ENCODE measurements around the gene FGF23. TPM values are rescaled to one million over a fixed set of nuclear protein-coding genes. Genes with fewer than 3 reads are reported as not detected.

FGF23 gene
- total RNA-seq, 1 donor from 2014 or later: not detected

DNA sequence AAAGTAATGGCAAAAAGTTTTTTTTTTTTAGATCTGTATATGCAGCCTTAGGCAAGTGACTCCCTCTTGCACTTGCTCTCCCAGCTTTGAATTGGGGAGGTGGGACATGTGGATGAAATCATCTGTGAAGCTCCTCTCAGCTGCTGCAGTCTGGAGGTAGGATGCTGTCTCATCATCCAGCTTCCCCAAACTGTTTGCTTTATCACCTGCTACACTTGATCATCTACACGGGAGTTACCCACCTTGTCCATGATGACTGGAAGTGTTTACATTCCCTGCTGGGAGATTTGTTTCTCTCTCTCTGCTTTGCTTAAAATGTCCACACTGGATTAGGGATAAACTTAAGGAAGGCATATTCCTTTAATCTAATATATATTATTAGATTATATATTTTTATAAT lies 8.5 kb upstream of the FGF23 start:
- intact Hi-C loops (cut with DNase I): no loop called here
- ATAC-seq (no peak), DNase-seq (ENCODE audit: low spot score) (no peak)

DNA sequence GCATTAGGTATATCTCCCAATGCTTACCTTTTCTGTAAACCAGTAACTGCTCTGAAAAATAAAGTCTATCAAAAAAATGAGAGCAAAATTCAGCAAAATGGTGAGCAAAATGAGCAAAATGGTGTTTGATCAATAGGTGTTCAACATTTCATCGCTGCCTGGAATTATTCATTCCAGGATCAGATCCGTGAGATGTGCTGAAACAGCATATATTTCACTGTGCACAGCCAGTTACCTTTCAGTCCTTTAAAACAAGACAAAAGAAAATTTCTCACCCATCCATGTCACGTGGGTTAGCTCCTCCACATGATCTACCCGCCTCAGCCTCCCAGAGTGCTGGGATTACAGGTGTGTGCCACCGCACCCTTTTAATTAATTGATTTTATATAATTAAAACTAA lies 8.1 kb upstream of the FGF23 start:
- intact Hi-C loops (cut with DNase I): no loop called here
- ATAC-seq (no peak), DNase-seq (ENCODE audit: low spot score) (no peak)

- ATAC-seq (no peak), DNase-seq (ENCODE audit: low spot score) (no peak)
- intact Hi-C loops (cut with DNase I): no loop called here
These were observed 7.3 kb upstream of the FGF23 start for GRCh38 chr12:4386801-4387200.

DNA sequence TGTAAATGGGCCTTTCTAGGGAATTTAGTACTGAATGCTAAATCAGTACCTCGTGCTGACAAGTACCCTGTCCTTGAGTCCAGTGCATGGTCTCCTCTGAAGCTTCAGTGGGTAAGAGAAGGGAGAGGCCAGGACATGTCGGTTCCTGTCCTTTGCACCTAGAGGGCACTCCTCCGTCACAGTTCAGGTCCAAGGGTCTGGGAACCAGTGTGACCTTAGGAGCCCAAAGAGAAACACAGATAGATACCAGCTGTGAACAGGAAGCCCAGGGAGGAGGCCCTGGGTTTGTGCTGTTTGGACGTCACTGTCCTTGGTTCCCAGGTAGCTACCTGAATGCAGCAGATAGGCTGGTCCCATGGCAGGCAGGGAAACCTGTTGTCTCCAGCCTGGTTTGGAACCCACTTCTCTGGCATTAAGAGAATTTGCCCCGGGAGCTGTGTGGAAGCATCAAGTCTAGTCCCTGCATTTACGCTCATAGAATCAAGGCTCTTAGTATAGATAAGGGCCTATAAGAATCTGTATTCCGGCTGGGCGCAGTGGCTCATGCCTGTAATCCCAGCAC lies 3.9 kb upstream of the FGF23 start:
- ATAC-seq (no peak), DNase-seq (ENCODE audit: low spot score) (no peak)
- intact Hi-C loops (cut with DNase I): no loop called here

DNA sequence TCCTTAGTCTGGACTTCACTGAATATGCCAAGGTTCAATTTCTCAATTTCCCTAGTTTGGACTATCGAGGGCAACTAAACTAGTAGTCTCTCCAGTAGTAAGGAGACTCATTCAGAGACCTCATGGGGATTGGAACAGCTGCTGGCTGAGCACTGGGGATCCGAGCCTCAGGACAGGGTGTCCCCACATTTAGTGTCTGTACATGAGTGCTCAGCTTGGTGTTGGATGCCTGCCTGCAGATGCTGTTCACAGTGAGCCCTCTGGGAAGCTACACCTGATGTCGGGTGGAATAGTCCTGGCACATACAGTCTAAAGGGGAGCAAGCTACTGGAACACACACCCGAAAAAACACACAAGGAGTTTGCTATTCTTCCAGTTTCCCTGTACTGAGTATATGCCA lies 820 bp upstream of the FGF23 start:
- intact Hi-C loops (cut with DNase I): no loop called here
- DNase-seq (ENCODE audit: low spot score) (no peak), ATAC-seq (no peak)

DNA sequence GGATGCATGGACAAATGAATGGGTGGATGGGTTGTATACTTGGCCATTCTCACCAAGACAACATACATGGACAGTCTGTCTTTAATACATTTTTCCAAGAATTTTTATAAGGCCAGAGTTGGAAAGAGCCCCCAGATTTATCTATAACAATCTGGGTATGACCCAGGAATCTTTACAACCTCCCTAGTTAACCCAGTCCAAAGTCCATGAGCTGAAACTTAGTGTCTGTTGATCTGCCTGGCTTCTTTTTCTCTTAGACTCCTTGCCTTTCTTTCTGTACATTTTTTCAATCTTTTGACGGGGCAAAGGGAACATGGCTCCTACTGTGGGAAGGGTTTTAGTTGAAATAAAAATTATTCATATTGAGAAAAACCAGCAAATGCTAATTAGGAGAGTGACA lies 740 bp downstream of the FGF23 start:
- DNase-seq (ENCODE audit: low spot score): no peak
- intact Hi-C loops (cut with DNase I): no loop called here
- ATAC-seq: no peak

GRCh38 chr12:4375449-4375848 lies 4.1 kb downstream of the FGF23 start:
- ATAC-seq (no peak), DNase-seq (ENCODE audit: low spot score) (no peak)
- intact Hi-C loops (cut with DNase I): no loop called here

DNA sequence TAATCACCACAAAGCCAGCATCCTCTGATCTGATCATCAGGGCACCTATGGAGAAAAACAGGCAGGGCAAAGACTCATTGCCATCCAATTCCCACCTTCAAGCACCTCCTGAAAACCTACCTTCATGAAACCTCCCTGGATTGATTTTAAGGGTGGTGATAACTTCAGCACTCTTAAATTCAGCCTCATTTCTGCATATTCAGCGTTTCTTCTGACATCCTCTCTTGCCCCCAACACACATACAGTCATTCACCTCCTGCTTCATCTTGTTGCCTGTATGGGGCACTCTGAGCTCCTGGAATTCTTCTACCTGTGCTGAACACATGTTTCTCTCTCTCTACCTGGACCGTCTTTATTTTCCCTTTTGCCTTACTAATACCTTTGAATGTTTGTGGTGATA lies 6.9 kb downstream of the FGF23 start:
- no peak for ATAC-seq
- DNase-seq (ENCODE audit: low spot score): no peak
- intact Hi-C loops (cut with DNase I): no loop called here

- no peak for ATAC-seq
- DNase-seq (ENCODE audit: low spot score): no peak
- intact Hi-C loops (cut with DNase I): no loop called here
These were observed 9.2 kb downstream of the FGF23 start for GRCh38 chr12:4370265-4370664.

DNA sequence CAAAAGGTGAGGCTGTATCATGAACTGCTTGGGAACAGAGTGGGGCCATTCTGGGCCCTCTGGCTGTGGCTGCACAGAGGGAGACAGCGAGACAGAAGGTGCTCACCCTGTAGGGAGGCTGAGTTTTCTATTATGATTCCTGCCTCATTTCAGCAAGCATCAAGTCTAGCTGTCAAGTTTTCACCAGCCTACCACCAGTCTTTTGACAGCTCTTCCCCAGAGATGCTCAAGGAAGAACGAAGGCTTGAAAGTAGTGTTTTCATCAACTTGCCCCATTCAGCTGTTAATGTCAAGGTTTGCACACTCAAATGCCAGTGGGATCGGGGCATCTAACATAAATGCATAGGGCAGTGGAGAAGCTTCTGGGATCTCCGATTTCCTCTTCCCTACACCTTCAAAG lies 10.0 kb downstream of the FGF23 start:
- ATAC-seq: no peak
- intact Hi-C loops (cut with DNase I): no loop called here
- no peak for DNase-seq (ENCODE audit: low spot score)

DNA sequence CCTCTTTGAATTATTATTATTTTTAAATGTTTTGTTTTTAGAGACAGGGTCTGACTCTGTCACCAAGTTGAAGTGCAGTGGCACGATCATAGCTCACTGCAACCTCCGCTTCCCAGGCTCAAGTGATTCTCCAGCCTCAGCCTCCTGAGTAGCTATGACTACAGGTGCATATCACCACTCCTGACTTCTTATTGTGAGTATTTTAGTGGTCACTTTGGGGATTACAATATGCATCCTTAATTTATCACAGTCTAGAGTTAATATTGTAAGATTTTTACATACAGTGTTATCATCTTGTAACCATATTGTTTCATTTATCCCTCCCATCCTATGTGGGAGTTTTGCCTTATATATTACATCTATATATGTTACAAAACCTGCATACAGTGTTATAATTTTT lies 13.4 kb downstream of the FGF23 start:
- ATAC-seq (no peak), DNase-seq (ENCODE audit: low spot score) (no peak)
- intact Hi-C loops (cut with DNase I): no loop called here

GRCh38 chr12:4356041-4356327 lies 23.5 kb downstream of the FGF23 start:
- DNase-seq (ENCODE audit: low spot score) (no peak), ATAC-seq (no peak)
- intact Hi-C loops (cut with DNase I): no loop called here

- no peak for ATAC-seq
- DNase-seq (ENCODE audit: low spot score): no peak
- intact Hi-C loops (cut with DNase I): no loop called here
These were observed 24.1 kb downstream of the FGF23 start for GRCh38 chr12:4355156-4356040.

DNA sequence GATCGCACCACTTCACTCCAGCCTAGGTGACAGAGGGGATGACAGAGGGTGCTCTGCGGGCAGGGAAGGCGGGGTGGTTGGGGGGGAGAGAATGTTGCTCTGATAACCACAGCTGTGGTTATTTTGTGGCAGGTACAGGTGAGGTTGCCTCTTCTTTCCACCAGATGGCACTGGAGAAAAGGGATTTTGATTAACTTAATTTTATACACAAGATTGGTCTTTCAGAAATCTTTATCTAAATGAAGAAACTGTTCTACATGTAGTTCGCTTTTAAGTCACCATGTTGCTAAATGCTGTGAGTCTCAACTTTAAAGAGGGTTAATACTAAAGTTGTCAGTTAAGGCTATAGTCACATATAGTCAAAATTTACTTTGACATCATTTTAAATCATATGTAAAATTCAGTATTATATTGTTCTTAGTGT lies 25.7 kb downstream of the FGF23 start:
- ATAC-seq: no peak
- intact Hi-C loops (cut with DNase I): no loop called here
- DNase-seq (ENCODE audit: low spot score): no peak

- intact Hi-C loops (cut with DNase I): no loop called here
These were observed 32.6 kb downstream of the FGF23 start for GRCh38 chr12:4346931-4347330.

GRCh38 chr12:4331842-4332241 lies 47.7 kb downstream of the FGF23 start:
- intact Hi-C loops (cut with DNase I): no loop called here
- ATAC-seq (no peak), DNase-seq (ENCODE audit: low spot score) (no peak)

More at GRCh38 chr12:4346931-4347330, 32.6 kb downstream of the FGF23 start:
- no peak for ATAC-seq
- DNase-seq (ENCODE audit: low spot score): no peak

DNA sequence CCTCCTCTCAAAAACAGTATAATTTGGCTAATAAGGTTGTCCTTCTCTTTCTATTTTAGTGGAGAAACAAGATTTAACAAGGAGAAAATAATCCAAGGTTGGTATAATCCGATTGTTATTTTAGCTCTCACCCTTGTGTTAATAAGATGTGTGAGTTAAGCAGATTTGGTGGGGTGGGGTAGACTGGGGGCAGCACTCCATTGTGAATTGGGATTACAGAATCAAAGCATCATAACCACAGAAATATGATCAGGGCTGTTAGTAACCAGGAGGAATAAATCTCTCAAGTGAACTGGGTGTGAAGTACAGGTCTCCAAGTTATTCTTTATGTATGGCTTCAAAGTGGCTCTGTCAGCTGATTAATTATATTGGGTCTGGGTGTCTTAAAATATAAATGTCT lies 48.3 kb downstream of the FGF23 start:
- DNase-seq (ENCODE audit: low spot score): no peak
- ATAC-seq: no peak
- intact Hi-C loops (cut with DNase I): no loop called here

GRCh38 chr12:4330203-4330602 lies 49.3 kb downstream of the FGF23 start:
- intact Hi-C loops (cut with DNase I): no loop called here
- ATAC-seq: no peak
- no peak for DNase-seq (ENCODE audit: low spot score)

GRCh38 chr12:4327293-4327692 lies 52.2 kb downstream of the FGF23 start:
- intact Hi-C loops (cut with DNase I): no loop called here
- ATAC-seq: no peak
- no peak for DNase-seq (ENCODE audit: low spot score)

DNA sequence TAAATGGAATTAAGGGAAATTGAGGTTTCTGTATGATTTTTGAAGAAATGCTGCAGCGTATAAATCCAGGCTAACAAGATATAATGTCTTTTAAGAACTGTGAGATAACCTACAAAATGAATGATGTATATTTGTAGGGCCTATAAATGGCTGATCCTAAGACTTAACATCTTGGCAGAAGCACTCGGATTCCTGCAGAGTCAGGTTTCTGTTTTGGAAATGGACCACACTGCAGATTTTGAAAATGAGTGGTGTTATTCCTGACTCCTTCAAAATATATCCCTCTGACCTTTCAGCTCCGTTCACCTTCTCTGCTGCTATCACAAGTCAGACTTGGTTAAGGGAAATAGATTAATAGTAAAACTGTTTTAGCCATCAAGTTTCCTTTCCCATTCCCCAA lies 53.5 kb downstream of the FGF23 start:
- DNase-seq (ENCODE audit: low spot score): no peak
- no peak for ATAC-seq
- intact Hi-C loops (cut with DNase I): no loop called here

GRCh38 chr12:4324366-4324765 lies 55.1 kb downstream of the FGF23 start:
- DNase-seq (ENCODE audit: low spot score) (no peak), ATAC-seq (no peak)
- intact Hi-C loops (cut with DNase I): no loop called here
